ACHN (cell line): ENCODE measurements around the gene NF1.
A peak's percentile ranks its signal among the peaks of the same experiment; 100 is the strongest.
"Not testable (repeated sequence)": the region's sequence is repeated elsewhere in the genome, so short reads cannot be mapped to it uniquely, and the experiment has no call there.

Experiments used
- DNase-seq: peaks from one replicate; pipeline ENCODE4 v3.0.0-alpha.2; 2015
- in situ Hi-C: cut with HindIII; loops from 2 replicates; pipeline ENCODE4 v1.10.0; 2017; ENCODE audit warnings: low sequenced_read_pairs, low pct_ligation_motif_present, low pct_unique_long_range_greater_than_20kb

NF1 gene

DNA sequence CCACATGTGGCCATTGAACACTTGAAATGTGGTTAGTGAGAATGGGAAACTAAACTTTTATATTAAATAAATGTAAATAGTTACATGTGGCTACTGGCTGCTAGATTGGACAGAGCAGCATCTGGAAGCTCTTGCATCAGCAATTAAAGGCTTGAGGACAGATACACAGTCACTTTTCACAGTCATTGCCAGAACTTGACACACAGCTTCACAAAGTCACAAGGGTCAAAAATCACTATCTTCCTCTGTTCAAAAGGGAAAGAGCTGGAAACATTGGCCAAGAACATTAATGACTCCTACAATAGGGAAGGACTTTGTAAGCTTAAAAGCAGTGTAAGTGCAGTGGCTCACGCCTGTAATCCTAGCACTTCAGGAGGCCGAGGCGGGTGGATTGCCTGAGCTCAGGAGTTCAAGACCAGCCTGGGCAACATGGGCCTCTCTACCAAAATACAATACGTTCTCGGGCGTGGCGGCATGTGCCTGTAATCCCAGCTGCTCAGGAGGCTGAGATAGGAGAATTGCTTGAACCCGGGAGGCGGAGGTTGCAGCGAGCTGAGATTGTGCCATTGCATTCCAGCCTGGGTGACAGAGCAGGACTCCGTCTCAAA lies 288.0 kb downstream of the NF1 start:
- in situ Hi-C loops, DNase-seq: not testable (repeated sequence)

DNA sequence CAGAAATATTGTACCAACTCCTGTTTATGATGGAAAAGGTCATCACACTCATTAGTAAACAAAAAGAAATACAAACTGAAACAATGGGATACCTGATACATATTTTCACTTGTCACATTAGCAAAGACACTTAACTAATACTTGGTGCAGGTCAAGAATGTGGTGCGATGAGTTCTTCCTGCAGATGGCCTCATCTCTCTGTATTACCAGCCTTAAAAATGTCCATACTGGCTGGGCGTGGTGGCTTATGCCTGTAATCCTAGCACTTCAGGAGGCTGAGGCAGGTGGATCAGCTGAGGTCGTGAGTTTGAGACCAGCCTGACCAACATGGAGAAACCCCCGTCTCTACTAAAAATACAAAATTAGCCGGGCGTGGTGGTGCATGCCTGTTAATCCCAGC lies 288.7 kb downstream of the NF1 start:
- DNase-seq, in situ Hi-C loops: not testable (repeated sequence)

- DNase-seq = no peak
- in situ Hi-C loops = no loop called here
These were observed 290.9 kb downstream of the NF1 start for GRCh38 chr17:31385428-31386285.

GRCh38 chr17:31386542-31387075 lies 291.8 kb downstream of the NF1 start:
- in situ Hi-C loops = no loop called here
- DNase-seq = no peak

DNA sequence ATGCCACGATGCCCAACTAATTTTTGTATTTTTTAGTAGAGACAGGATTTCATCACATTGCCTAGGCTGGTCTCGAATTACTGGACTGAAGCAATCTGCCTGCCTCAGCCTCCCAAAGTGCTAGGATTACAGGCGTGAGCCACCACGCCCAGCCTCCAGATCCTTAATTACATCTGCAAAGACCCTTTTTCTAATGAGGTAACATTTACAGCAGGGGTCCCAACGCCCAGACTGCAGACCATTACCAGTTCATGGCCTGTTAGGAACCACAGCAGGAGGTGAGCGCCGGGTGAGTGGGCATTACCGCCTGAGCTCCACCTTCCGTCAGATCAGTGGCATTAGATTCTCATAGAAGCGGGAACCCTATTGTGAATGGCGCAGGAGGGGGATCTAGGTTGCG lies 292.7 kb downstream of the NF1 start:
- in situ Hi-C loops = no loop called here

DNA sequence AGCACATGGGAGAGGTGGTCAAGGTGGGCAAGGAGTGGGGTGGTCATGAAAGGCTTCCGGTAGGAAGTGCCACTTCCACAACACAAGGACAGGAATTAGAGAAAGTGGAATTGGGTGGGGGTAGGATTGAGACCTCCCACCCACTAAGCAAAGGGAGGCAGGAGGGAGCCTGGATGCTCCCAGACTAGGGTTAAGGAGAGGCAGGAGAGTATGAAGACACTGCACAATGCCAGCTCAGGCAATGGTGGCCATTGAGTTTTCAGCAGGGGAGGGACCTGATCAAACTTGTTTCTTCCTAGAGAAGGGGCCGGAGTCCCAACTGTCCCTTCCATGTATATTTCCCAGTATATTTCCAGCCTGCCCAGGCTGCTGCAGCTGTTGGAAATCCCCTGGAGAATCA lies 293.6 kb downstream of the NF1 start:
- no peak for DNase-seq
- in situ Hi-C loops = no loop called here

More for the DNA sequence above, 292.7 kb downstream of the NF1 start:
- no peak for DNase-seq

DNA sequence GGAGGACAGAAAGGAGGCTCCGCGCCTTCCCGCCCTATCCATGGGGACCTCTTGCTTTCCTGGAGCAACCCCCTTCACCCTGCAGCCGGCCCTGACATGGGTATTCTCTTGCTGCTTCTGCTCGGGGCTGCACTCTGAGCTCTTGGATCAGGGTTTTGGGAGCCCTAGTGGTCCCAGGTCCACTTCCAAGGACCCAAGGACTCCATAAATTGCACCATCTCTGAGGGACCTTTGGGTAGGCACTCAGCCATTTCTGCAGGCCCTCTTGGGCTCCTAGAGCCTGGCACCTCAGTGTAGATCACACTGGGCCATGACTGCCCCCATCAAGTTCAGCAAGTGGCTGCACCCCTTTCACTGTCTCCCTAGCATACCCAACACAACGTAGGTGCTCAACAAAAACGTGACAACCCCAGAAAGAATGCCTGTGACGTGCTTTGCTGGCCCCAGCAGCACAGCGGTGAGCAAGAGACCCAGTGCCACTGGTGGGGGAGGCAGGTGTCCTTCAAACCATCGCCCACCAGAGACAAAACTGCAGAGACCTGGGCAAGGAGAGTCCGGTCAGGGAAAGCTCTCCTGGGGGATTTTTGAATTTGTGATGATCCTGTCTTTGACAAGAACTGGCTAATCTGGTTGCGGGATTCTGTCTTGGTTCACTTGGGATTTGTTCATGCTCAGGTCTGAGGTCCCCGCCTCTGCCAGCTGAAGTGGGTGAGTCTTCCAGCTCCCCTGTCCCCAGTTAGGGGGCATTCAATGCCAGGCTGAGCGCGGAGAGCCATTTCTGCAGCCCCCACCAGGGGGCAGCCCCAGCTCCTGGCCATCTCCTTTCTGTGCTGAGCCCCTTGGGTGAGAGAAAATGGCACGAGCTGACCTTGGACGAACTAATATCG lies 294.2 kb downstream of the NF1 start:
- in situ Hi-C loops = no loop called here
- DNase-seq = peak; percentile 39

- no peak for DNase-seq
- in situ Hi-C loops = no loop called here
These were observed 295.0 kb downstream of the NF1 start for GRCh38 chr17:31389657-31390381.

DNA sequence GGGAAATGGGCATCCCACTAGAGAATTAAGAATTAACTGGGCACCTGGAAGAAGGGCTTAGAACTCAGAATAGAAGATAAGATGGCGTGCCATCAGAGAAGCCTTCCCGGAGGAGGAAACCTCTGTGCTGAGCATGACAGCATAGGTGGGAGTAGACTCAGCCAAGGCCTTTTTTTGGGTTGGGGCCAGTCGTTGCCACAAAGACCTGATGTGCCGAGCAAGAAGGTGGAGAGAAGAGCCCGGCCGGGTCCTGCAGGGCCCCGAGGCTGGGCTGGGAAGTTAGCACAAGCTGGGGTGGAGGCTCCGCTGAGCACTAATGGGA lies 295.6 kb downstream of the NF1 start:
- DNase-seq = no peak
- in situ Hi-C loops = no loop called here

DNA sequence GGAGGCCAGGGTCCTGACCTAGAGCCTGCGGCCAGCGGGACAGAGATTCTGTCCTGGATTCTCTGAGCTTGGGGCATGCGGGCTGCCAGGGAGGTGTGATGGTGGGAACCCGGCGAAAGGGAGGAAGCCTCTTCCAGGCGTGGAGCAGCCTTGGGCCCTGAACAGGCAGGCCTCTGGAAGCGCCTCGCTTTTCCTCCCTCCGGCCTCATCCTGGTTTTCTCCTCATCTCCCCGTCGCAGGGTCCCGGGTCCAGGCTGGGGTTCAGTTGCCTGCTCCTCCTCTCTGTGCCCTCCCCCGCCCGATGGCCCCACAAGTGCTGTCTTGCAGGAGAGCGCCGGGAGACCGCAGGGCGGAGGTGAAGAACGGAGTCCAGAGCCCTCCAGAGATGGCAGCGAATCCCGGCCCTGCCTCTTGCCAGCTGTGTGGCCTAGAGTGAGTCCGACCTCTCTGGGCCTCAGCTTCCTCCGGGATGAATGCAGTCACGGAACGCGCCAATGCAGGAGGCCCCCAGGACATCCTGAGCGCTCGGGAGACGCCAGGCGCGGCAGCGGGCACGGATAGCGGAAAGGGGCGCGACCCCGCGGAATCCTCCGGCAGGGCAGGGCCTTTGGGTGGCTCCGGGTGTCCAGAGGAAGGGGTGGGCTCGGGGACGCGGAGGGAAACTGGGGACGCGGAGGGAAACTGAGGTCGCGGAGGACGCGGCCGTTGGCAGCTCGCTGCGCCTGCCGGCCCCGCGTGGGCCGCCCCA lies 296.1 kb downstream of the NF1 start:
- in situ Hi-C loops = no loop called here
- DNase-seq = no peak

DNA sequence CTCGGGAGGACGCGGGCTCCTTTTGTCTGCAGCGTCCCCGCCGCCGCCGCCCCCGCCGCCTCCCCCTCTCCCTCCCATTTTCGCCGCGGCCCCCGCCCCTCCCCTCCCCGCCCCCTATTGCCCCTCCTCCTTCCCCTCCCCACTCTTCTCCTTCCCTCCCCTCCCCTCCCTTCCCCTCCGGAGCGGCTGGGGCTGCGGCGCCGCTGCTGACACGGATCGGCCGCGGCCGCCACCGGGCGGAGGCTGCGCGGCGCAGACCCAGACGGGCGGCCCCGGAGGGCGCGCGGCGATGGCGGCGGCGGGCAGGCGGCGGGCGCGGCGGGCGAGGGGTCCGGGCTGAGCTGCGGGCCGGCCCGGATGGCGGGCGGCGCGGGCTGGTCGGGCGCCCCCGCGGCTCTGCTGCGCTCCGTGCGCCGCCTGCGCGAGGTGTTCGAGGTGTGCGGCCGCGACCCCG lies 296.7 kb downstream of the NF1 start, which contains the start of gene RAB11FIP4:
Gene RAB11FIP4, plus strand, starts transcription at position 180 of the 454 bp plus-strand sequence. Its CDS starts 178 bp downstream, at position 358.
- in situ Hi-C loops = no loop called here
- DNase-seq = peak; percentile 37

- in situ Hi-C loops = no loop called here
These were observed 297.5 kb downstream of the NF1 start for GRCh38 chr17:31392002-31392855.

DNA sequence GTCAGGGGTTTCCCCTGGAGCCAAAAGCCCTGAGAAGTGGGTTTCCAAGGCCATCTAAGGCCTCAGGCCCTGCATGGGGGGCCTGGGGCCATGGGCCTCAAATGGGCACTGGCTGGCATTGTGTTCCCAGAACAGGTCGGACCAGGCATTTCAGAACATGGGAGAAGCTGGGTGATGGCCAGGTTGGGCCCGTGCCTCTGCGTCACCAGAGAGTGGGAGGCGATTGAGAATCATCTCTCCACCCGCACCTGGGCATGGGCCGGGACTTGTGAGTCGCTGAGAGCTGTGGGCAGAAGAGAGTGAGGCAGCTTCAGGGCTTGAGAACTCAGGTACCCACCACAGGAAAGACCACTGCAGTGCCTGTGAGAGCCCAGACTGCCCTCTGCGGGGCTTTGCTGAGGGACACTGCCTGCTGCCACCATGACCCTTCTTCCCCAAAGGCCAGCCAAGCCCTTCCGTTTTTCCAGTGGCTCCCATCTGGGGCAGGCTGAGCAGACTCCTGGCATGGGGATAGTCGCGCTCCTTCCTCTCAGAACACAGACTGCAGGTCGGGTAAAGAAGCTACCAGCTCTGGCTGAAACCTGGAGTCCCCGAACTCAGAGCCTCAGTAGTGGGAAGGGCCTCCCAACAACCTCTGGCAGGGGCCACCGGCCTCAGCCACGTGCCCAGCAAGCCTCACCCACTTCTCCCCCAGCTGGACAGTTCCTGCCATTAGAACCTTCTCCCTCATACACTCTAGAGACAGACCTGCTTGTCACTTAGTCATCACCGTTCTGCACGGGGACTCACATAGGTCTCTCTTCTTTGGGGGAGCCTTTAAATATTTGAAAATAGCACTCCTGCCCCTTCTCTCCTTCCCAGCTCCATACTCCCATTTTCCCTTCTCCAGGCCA lies 298.3 kb downstream of the NF1 start:
- in situ Hi-C loops = no loop called here
- peak; percentile 21 for DNase-seq

More at GRCh38 chr17:31392002-31392855, 297.5 kb downstream of the NF1 start:
- no peak for DNase-seq

- DNase-seq = no peak
- in situ Hi-C loops = no loop called here
These were observed 299.0 kb downstream of the NF1 start for GRCh38 chr17:31393749-31394146.

DNA sequence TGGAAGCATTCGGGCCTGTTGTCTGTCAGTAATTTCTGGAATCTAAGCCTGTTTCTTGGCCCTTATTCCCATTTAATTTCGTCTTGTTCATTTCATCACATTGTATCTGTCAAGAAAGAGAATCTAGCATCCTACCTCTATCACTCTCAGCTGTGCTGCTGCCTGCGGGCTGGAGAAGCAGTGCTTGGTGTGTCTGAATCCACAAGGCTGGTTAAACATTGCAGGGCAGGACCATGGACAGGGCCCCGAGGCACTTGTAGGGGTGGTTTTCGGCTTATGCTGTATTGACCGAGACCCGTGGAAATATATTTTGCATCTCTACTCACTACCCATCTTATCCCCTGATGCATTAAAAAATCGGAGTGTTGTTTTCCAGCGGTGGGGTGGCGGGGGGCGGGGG lies 299.8 kb downstream of the NF1 start:
- in situ Hi-C loops = no loop called here
- DNase-seq = peak; percentile 74
